AG20443 (cell line): Measurements from ENCODE around the gene CD2BP2.
A peak's percentile ranks its signal among the peaks of the same experiment; 100 is the strongest.
"Not testable (repeated sequence)": the region's sequence is repeated elsewhere in the genome, so short reads cannot be mapped to it uniquely, and the experiment has no call there.

Experiments used
- DNase-seq: peaks from one replicate; pipeline ENCODE4 v3.0.0; 2012; ENCODE audit warnings: low spot score, mixed read lengths

Gene CD2BP2

DNA sequence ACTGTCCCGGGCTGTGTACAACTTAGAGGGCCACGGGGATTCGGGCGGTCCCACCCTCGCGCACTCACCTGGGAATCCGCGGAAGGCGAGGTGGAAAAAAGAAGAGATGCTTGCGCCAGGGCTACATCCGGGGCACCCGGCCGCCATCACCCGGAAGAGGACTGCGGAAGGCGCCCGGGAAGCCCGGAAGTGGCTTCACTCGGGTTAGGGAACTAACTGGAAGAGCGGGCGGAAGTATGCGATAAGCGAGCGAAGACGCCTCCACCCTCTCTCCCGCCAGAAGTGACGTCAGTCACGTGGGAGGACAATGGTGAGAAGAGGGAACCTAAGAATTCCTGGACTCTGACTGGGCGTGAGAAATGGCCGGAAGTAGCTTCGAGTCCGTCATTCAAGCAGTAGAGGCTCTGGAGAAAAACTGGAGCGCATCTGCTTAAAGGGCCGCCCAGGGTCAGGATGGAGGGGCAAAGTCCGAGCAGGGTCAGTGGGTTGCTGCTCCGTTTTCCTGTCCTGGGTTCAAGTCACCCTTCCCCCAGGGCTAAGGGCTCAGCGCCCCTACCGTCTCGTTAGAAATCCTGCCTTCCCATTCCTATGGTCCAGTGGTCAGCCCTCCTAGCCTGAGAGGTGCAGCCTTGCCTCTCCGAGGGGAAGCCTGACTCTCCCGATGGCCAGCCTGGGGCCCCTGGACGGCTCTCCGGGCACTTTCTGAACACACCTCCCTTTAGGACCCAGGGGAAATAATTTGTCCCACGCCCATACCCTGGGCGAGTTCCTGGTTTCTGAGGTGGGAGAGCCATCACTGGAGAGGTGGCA is at the start of gene CD2BP2:
CD2BP2 (minus strand) TSS at position 165 of the 810 bp plus-strand sequence. CDS start 627 bp downstream, outside the sequence.
- DNase-seq, result peak; percentile 95

DNA sequence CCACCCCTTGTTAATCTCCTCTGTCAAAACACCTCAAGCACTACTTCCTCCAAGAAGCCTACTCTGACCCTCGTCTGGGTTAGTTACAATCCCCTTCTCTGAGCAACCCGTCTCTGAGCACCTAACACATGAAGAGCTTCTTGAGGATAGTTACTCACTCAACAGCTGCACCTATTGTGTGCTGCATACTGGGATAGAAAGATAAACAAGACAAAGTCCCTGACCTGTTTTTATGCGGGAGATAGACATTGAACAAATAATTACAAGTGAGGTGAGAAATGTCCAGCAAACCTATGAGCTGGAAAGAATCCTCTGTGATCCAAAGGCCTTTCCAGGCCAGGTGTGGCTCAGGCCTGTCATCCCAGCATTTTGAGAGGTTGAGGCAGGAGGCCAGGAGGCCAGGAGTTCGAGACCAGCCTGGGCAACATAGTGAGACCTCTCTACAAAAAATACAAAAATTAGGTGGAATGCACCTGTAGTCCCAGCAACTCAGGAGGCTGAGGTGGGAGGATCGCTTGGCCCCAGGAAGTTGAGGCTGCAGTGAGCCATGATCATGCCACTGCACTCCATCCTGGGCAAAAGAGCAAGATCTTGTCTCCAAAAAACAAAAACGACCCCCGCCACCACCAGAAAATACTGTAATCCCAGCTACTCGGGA is 46.8 kb upstream of the CD2BP2 start:
- no peak for DNase-seq

DNA sequence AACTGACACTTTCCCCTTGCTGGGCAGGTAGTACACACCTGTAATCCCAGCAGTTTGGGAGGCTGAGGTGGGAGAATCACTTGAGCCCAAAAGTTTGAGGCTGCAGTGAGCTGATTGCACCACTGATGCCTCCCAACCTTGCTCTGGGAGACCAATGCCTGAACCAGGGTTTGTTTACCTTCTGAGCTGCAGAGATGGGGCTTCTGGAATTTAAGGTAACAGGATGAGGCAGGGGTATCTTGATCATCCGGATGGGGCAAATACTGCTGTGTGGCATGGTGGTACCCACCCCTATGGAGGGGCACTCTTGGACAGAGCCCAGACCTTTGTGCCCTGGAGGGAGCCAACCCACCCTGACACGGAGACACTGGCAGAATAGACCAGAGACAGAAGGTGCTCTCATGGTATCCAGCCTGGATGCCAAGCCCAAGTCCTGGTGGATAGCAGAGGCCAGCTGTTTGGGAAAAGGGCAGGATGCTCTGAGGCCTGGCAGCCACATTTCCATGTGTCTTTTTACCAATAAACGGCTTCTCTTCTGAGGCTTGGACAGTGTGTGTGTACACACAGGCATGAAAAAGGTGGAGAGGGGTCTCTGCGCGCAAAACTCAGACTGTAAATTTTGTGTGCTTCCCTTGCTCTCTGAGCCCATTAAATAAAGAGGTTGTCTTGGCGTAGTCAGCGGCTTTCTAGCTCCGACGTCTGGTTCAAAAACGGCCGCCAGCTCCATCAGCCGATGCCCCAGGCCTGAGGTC is 44.5 kb upstream of the CD2BP2 start:
- DNase-seq, result no peak

DNA sequence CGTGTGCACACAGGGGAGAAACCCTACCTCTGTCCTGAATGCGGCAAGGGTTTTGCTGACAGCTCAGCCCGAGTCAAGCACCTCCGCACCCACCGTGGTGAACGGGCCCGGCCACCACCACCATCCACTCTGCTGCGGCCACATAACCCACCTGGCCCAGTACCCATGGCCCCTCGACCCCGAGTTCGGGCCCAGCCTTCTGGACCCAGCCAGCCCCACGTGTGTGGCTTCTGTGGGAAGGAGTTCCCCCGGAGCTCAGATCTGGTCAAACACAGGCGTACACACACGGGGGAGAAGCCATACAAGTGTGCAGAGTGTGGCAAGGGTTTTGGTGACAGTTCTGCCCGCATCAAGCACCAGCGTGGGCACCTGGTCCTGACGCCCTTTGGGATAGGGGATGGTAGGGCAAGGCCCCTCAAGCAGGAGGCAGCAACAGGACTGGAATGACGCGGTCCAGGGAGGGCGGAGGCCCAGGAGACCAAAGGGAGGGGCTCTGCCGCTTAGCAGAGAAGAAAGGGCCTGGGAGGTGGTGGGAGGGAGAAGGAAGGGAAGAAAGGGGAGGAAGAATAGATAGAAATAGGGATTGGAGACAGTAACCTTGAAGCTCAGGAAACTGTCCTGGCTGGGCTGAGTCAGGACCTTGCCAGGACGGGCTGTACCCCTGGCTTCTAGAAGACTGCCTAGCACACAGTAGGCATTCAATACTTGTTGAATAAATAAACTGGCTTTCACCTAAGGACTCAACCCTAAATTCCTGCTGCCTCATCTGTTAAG is 43.7 kb upstream of the CD2BP2 start:
- no peak for DNase-seq

DNA sequence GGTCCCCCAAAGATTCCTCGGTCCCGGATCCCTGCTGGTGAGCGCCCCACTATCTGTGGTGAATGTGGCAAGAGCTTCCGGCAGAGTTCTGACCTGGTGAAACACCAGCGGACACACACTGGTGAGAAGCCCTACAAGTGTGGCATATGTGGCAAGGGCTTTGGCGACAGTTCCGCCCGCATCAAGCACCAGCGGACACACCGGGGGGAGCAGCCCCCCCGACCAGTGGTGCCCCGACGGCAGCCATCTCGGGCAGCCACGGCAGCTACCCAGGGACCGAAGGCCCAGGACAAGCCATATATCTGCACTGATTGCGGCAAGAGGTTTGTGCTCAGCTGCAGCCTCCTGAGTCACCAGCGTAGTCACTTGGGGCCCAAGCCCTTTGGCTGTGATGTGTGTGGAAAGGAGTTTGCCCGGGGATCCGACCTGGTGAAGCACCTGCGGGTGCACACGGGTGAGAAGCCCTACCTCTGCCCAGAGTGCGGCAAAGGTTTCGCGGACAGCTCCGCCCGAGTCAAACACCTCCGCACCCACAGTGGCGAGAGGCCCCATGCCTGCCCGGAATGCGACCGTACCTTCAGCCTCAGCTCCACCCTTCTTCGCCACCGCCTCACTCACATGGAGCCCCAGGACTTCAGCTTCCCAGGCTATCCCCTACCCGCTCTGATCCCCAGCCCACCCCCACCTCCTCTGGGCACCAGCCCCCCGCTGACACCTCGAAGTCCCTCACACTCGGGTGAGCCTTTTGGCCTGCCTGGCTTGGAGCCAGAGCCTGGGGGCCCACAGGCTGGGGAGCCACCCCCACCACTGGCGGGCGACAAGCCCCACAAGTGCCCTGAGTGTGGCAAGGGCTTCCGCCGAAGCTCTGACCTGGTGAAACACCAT is 42.9 kb upstream of the CD2BP2 start:
- DNase-seq, result no peak

DNA sequence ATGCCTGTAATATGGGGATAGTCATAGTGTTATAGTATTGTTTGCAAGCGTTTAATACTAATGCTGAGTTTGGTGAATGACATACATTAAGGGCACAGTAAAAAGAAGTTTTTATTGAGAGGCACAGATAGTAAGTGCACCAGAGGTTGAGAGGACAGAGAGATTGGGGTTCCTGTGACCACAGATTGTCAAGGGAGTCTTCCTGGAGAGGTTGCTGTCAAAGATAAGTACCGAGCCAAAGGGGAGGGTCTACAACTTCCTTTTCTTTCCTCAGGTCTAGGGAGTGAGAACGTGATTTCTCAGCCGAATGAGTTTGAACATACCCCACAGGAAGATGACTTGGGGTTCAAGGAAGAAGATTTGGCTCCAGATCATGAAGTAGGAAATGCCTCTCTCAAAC is 41.9 kb upstream of the CD2BP2 start:
- no peak for DNase-seq

DNA sequence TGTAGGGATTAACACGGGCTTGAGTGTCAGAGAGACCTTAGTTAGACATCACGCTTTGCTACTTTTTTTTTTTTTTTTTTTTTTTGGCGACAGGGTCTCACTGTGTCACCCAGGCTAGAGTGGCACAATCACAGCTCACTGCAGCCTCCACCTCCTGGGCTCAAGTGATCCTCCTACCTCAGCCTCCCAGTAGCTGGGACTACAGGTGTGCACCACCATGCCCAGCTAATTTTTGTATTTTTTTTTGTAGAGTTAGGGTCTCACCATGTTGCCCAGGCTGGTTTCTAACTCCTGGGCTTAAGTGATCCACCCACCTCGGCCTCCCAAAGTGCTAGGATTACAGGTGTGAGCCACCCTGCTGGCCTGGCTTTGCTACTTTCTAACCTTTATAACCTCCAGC is 41.5 kb upstream of the CD2BP2 start:
- not testable (repeated sequence) for DNase-seq

DNA sequence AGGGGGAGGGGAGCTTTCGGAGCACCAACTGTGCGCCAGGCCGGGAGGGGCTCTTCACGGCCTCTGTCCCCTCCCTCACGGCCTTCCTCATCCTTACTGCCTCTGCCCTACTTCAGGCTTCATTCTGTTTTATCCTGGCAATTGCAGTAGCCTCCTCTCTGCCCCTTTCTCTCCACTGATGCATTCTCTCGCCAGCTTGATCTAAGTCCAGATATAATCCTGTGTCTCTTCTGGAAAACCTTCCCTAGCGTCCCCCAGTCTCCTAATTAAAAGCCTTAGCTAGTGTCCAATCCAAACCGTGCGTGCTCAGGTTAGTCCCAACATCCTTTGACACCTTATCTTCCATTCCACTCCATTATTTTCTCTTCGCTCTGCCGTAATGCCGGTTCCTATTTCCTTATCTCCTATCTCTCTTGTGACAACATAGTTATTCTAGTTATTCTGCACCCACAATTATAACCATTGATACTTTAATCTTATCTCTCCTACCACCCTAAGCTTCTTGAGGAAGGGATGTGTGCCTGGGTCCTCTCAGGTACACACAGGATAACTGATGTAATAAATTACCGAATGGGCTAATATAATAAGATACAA is 41.0 kb upstream of the CD2BP2 start:
- DNase-seq, result no peak

DNA sequence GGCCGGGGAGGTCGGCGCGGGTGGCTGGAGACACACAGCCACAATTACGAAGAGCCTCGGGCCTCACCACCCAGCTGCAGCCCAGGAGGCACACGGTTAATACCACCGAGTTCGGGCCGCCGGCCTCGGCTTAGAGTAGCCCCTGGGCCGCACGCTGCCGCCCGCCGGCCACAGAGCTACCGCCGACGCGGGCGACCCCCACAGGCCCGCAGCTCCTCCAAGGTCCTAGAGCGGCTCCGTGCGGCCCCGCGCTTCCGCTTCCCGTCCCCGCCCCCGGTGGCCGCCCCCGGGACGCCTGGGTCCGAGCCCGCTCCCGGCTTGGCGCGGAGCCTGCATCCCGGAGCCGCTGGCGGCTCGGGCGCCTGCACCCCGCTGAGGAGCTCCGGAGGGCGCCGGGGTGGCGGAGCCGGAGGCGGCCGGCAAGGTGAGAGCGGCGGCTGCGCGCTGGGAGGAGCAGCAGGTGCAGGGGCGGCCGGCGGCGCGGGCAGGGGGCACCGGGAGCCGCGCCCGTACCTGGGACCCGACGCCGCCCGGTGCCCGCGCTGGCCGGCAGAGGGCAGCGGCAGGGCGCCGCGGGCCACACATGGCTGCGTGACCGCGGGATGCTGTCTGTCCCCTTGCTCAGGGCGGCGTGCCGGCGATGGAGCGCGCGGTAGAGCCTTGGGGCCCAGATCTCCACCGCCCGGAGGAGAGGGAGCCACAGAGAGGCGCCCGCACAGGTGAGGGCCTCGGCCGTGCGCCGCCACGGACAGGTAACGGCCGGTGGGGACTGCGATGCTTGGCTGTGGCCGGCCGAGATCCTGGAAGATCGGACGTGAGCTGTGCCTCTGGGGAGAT is 40.3 kb upstream of the CD2BP2 start, which contains the start of gene ZNF48:
ZNF48 (plus strand) TSS at position 266 of the 837 bp plus-strand sequence; CDS start at position 641, 375 bp downstream.
- peak; percentile 94 for DNase-seq

DNA sequence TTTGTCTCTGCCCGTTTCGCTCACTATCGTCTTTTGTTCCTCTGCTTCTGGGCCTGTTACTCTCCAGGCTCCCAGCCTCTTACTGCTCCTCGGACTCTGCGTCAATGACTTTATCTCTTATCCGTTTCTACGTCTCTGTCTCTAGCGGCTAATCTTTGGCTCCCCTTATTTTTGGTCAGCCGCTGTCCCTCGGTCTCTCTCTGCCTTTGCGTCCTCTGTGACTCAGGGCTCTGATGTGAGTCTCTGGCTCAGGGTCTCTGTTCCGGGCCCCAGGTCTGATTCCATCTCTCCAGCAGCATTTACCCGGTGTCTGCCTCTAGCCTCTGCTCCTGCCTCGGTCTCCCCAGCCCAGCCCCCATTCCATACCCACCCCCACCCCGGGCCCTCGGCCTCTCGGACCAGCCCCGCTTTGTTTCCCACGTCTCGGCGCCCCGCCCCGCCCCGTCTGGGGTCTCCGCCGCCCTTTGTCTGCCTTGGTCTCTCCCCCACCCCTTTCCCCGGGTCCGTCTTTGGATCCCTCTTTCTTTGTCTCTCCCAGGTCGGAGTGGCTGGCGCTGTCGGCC is 39.6 kb upstream of the CD2BP2 start:
- DNase-seq, result peak; percentile 40

DNA sequence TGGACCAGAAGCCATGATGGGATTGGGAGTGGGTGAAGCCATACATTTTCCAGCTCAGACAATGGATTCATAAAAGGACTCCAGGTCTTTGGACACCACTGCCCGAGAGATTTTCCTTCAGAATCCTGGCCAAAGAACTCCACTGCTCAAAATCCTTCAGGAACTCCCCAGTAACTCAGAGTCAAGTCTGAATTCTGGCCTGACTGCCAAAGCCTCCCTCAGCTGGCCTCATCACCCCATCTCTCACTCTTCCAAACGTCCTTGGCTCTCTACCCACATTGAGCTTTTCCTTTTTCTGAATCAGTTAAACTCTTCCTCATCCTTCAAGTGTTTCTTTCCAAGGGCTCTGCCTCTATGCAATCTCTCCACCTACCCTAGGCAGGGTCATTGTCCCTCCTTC is 28.4 kb upstream of the CD2BP2 start:
- no peak for DNase-seq

DNA sequence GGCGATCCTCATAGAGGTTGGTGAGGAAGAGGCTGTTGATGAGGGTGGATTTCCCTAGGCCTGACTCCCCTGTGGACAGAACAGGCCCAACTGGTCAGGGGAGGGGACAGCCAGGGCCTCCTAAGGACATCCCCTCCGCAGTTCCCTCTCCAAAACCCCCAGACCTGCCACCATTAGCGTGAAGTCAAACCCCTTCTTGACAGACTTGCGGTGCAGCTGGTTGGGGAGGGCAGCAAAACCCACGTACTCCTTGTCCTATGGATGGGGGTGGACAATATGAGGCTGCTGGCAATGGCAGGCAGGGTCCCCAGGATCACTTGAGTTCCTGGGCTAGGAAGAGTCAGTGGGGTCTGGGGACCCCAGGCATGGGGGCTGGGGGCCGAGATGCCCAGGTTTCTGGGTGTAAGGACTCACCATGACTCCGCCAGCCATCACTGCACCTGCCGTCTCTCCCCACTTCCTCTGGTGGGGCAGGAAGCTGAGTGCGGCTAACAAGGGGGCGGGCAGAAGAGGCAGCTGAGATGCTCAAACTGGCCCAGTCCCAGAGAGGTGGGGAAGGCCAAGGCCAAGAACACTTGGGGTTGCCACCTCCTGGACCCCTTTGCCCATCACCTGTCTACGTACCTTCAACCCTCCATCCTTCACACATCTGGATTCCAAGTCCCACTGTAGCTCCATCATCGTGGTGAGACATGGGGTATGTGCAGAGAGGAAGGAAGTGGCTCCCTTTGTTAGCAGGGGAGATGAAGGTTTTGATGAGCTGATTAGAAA is 27.2 kb upstream of the CD2BP2 start, which contains the start of gene SEPTIN1:
SEPTIN1 (minus strand) TSS at position 451 of the 771 bp plus-strand sequence; CDS start at position 432, 19 bp downstream.
- no peak for DNase-seq

DNA sequence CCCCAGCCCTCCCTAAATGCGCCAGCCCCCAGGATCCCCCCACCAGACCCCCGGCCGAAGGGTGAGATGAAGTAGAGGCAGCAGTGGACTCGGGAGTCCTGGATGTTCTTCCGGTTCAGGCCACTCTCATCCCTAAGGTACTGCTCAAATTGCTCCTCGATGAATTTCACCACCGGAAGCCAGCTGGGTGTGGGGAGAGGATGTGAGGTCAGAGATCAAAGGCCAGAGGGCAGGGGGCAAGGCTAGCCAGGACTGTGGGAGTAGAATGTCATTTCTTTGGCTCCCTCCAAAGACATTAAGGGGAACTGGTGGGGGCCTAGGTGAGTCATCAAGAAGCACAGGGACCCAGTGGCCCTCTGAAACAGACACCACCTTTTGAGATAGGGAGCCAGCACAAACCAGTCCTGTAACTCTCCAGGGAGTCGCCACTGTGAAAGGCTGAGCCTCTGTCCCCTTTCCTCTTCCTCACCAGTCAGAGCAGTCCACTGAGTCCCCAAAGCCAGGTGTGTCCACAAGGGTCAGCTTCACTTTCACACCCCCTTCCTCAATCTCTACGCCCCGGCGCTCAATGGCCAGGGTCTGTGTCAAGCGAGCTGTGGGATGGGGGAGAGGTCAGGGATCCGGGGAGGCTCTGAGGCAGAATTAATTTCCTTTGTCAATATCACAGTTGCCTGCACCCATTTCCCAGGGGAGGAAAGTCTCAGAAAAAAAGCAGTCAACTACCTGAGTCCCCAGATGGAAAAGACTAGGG is 26.4 kb upstream of the CD2BP2 start:
- DNase-seq, result no peak

DNA sequence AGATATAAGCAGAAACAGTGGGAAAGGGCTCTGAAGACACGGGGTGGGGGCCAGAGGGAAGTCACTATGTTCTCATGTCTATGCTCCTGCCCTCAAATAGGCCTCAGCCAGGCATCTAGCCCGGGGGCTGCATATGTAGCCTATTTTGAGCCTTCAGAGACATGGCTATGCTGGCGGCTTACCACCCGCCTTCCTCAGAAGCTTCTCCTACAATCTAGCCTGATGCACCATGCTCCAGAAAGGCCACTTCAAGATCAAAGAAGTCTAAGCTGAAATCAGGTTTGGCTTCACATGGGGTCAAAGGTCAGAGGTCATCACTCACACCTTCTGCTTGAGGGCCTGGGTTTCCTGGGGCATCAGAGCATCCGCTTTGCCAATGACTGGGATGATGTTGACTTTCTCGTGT is 25.7 kb upstream of the CD2BP2 start:
- no peak for DNase-seq

DNA sequence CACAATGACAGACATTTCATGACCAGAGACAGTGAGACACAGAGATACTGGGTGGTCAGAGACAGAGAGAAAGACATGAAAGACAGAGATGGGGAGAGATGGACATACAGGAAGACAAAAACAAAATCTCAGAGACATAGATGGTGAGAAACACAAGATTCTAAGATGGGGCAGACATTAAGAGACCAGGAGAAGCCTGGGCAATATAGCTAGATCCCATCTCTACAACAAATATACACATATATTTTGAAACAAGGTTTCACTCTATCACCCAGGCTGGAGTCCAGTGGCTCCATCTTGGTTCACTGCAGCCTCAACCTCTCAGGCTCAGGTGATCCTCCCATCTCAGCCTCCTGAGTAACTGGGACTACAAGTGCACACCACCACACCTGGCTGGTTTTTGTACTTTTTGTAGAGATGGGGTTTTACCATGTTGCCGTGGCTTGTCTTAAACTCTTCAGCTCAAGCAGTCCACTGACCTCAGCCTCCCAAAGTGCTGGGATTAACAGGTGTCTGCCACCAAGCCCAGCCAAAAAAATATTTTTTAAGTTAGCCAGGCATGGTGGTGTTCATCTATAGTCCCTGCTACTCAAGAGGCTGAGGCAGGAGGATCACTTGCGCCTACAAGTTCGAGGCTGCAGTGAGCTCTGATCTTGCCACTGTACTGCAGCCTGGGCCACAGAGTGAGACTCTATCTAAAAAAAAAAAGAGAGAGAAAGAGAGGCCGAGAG is 25.1 kb upstream of the CD2BP2 start:
- no peak for DNase-seq

DNA sequence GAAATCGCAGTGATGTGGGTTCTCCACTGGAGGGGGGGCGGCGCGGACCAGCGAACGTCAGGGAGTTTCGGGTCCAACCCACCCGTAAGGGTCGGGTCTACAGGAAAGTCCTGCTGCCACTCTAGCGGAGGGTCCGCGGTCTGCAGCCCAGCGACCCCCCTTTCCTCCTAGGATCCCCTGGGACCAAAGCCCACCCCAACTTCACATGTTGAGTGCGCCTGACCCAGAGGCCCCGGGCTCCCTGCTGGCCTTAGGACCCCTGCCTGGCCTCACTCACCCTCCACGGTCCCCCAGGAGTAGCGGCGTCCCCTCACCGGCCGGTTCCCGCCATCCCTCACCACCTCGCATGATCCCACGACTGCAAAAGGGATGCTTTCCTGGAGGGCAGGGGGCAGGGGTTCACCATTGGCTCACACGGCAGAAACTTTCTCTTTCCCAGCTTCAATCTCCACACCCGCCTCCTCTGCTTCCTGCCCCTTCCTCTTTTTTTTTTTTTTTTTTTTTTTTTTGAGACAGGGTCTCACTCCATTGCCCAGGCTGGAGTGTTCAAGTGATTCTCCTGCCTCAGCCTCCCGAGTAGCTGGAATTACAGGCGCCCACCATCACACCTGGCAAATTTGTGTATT is 24.2 kb upstream of the CD2BP2 start:
- no peak for DNase-seq
